Nasal cavity respiratory epithelium epithelial cell of viscerocranial mucosa (primary cell): Measurements from ENCODE around the gene RPRD2. TPM values are rescaled to one million over a fixed set of nuclear protein-coding genes. Genes with fewer than 3 reads are reported as not detected.

Experiments
- total RNA-seq: library from RNA; depleted of rRNA; stranded (reverse); fragments of >200 nt; gene quantifications from 2 replicates; pipeline ENCODE4 v1.2.3, GENCODE V29; 2014

Gene RPRD2
- 7.5 and 12.9 TPM in 2 replicates for total RNA-seq

GRCh38 chr1:150363426-150364230 lies at the start of gene RPRD2:
Gene RPRD2 (plus strand): TSS chr1:150364147. CDS start chr1:150364715, 568 bp downstream.

GRCh38 chr1:150486966-150487762 lies 123.2 kb downstream of the RPRD2 start, which contains the start of gene TARS2:
Gene TARS2 (plus strand): TSS chr1:150487419. CDS start chr1:150487451, 32 bp downstream.

DNA sequence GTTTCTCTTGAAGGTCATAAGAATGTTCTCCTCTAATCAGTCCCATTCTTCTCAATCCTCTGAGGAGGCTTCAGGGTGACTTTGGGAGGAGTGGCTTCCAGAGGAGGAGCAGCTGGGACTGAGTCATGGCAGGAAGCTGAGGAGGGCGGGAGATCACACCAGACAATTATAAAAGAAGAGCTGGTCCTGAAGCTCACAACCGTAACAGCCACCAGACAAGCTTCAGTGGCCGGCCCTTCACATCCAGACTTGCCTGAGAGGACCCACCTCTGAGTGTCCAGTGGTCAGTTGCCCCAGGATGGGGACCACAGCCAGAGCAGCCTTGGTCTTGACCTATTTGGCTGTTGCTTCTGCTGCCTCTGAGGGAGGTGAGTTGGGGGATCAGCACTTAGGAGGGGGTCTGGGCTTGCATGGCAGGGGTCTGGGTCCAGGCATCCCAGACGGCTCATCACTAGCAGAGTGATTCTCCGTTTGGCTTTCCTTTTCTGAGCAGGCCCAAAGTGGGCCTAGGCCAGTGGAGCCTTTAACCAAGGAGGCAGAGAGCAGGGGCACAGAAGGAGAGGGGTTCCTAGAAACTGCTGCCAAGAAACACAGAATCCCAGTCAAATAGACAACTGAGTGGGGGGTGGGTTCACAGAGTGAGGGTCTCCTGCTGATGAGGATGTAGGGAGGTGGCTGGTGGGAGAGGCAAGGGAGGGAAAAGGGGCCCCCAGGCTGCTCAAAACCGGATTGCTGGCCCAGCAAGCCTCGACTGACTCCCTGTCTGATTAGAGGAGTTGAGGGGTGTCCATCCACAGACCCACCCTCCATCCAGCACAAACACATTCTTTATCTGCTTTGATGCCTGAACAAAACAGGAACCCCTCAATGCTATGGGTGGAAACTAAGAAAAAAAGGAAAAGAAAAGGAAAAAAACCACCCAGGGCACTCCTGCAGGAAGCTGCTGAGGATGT lies 144.2 kb downstream of the RPRD2 start, which contains the start of gene ECM1:
Gene ECM1, plus strand, starts transcription at position 198 of the 953 bp plus-strand sequence. Its CDS starts 101 bp downstream, at position 299.

GRCh38 chr1:150515328-150516049 lies 151.5 kb downstream of the RPRD2 start, which contains the start of gene FALEC:
Gene FALEC (plus strand): TSS chr1:150515752.

Other genes starting within 250 kb of the RPRD2 start
- 5.8 and 6.0 TPM in 2 replicates for gene PLEKHO1, start 214.2 kb upstream of the RPRD2 start, total RNA-seq
- 15.7 and 16.2 TPM in 2 replicates for gene ANP32E, start 128.0 kb upstream of the RPRD2 start, total RNA-seq
- gene CA14, start 106.4 kb upstream of the RPRD2 start, total RNA-seq = not detected in 2 replicates
- 107 and 132 TPM in 2 replicates for gene APH1A, start 95.1 kb upstream of the RPRD2 start, total RNA-seq
- 0.68 and 0.85 TPM in 2 replicates for gene C1orf54, start 91.4 kb upstream of the RPRD2 start, total RNA-seq
- gene CIART, start 81.6 kb upstream of the RPRD2 start, total RNA-seq = 2.7 and 4.8 TPM in 2 replicates
- 29.0 and 37.6 TPM in 2 replicates for gene MRPS21, start 70.3 kb upstream of the RPRD2 start, total RNA-seq
- 27.3 and 35.5 TPM in 2 replicates for gene PRPF3, start 42.6 kb upstream of the RPRD2 start, total RNA-seq
- gene TARS2, start 123.3 kb downstream of the RPRD2 start, total RNA-seq = 24.6 and 46.8 TPM in 2 replicates
- gene ECM1, start 144.0 kb downstream of the RPRD2 start, total RNA-seq = 5.1 and 7.0 TPM in 2 replicates
- gene FALEC, start 151.6 kb downstream of the RPRD2 start, total RNA-seq = 0.34 TPM in 1 of 2 replicates, not detected in the other
- 1.7 and 2.8 TPM in 2 replicates for gene ADAMTSL4, start 185.3 kb downstream of the RPRD2 start, total RNA-seq
- gene MCL1, start 215.5 kb downstream of the RPRD2 start, total RNA-seq = 365 and 420 TPM in 2 replicates